ENCODE measurements around the gene RNF150. TPM values are rescaled to one million over a fixed set of nuclear protein-coding genes. Genes with fewer than 3 reads are reported as not detected.

The RNF150 gene
- total and polyA plus RNA-seq, 2 of the 4 experiments (the other 2 are of a cell fraction) = 6.2 to 18.1 TPM

DNA sequence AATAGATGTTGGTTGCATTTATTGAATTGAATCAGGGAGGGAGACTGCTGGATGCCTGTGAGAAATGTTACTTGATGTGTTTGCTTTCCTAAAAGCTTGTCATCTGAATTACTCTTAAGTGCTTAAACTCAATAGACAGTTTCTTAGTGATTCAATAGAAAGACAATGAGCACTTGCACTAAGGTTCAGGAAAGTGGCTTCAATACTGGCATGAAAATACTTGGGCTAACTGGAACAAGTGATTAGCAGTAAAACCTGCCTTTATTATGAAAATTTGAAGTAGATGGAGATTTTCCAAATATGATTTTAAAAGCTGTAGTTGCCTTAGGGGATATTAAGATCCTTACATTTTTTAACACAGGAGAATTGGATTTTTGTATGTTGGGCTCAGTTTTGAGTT lies 123.3 kb downstream of the RNF150 start:
- Histone ChIP-seq H2BK120ac (ENCODE audit: low read depth, low read length) (no peak overlapping the region), H3K9me1 (ENCODE audit: insufficient read depth, low read length) (no peaks in the 10 kb centered on the region; the same call in 1 of the 2 replicates), H3K36me3 (ENCODE audit: control insufficient read depth, insufficient read depth, low read length) (no peaks in the 10 kb centered on the region), H2AK5ac (ENCODE audit: low read depth, low read length) (no peak overlapping the region), H3K56ac (ENCODE audit: extremely low read depth, insufficient read depth, low read length) (no peak overlapping the region), H4K20me1 (ENCODE audit: insufficient read depth, low read length) (no peaks in the 10 kb centered on the region), H2AFZ (replicated peaks; ENCODE audit: low read length, poor library complexity) (no peak overlapping the region), H3K14ac (replicated peaks; ENCODE audit: low read depth, low read length) (no peak overlapping the region), H2BK5ac (ENCODE audit: low read depth, low read length, poor library complexity, severe bottlenecking) (no peak overlapping the region), H3K4me2 (ENCODE audit: low read depth, low read length) (no peak overlapping the region), H4K91ac (ENCODE audit: insufficient read depth, low read depth, low read length) (no peak overlapping the region), H3K27me3 (ENCODE audit: control insufficient read depth, insufficient read depth, low read length) (no peaks in the 10 kb centered on the region), H3K4ac (ENCODE audit: low read depth, low read length) (no peak overlapping the region), H3K9me3 (ENCODE audit: control insufficient read depth, insufficient read depth, low read length) (no peaks in the 10 kb centered on the region), H2BK20ac (ENCODE audit: low read depth, low read length) (no peak overlapping the region), H2BK15ac (ENCODE audit: low read depth, low read length) (no peak overlapping the region), H3K4me3 (ENCODE audit: insufficient read depth, low read depth, low read length) (no peak overlapping the region), H3K4me1 (ENCODE audit: control insufficient read depth, insufficient read depth, low read length) (no peaks in the 10 kb centered on the region), H2AK9ac (replicated peaks; ENCODE audit: low read depth, low read length, poor library complexity) (no peak overlapping the region), H4K8ac (ENCODE audit: low read depth in 2 of 2, low read length in 2 of 2) (no peak overlapping the region), H3K9ac (ENCODE audit: low read depth, low read length) (no peak overlapping the region), H3K18ac (ENCODE audit: low read depth, low read length) (no peak overlapping the region), H4K5ac (ENCODE audit: low read depth, low read length) (no peak overlapping the region), H3K23ac (ENCODE audit: low read depth, low read length) (no peak overlapping the region), H3K79me1 (ENCODE audit: low read depth in 1 of 2, low read length in 2 of 2) (no peaks in the 10 kb centered on the region), H3K27ac (ENCODE audit: insufficient read depth, low read length) (no peak overlapping the region)
- ATAC-seq (ENCODE audit: low read depth) = no peak
- intact Hi-C loops (cut with micrococcal nuclease) = no loop called here
- no peak for TF ChIP-seq BHLHE40 (IDR thresholded peaks at IDR 0.05; ENCODE audit: low read depth, low read length)
- TF ChIP-seq RCOR1 (IDR thresholded peaks at IDR 0.05; ENCODE audit: insufficient replicate concordance, low read length) = no peak
- TF ChIP-seq, protein P1, sequence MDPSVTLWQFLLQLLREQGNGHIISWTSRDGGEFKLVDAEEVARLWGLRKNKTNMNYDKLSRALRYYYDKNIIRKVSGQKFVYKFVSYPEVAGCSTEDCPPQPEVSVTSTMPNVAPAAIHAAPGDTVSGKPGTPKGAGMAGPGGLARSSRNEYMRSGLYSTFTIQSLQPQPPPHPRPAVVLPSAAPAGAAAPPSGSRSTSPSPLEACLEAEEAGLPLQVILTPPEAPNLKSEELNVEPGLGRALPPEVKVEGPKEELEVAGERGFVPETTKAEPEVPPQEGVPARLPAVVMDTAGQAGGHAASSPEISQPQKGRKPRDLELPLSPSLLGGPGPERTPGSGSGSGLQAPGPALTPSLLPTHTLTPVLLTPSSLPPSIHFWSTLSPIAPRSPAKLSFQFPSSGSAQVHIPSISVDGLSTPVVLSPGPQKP (IDR thresholded peaks at IDR 0.05; ENCODE audit: borderline replicate concordance, low read depth, low read length) = no peak
- TF ChIP-seq MXI1 (IDR thresholded peaks at IDR 0.05; ENCODE audit: borderline replicate concordance, low read depth, low read length) = no peak
- no peak for TF ChIP-seq MAZ (IDR thresholded peaks at IDR 0.05; ENCODE audit: borderline replicate concordance, low read depth, low read length)
- no peak for TF ChIP-seq CTCF (conservative IDR thresholded peaks at IDR 0.05; ENCODE audit: low read depth, low read length)
- no peak for TF ChIP-seq RFX5 (IDR thresholded peaks at IDR 0.05; ENCODE audit: low read depth, low read length)
- TF ChIP-seq FOS (IDR thresholded peaks at IDR 0.05; ENCODE audit: low read depth, low read length) = no peak
- no peak for TF ChIP-seq POLR2A (IDR thresholded peaks at IDR 0.05; ENCODE audit: low read depth, low read length)
- TF ChIP-seq, protein P2, sequence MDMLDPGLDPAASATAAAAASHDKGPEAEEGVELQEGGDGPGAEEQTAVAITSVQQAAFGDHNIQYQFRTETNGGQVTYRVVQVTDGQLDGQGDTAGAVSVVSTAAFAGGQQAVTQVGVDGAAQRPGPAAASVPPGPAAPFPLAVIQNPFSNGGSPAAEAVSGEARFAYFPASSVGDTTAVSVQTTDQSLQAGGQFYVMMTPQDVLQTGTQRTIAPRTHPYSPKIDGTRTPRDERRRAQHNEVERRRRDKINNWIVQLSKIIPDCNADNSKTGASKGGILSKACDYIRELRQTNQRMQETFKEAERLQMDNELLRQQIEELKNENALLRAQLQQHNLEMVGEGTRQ (IDR thresholded peaks at IDR 0.05; ENCODE audit: low read depth, low read length) = no peak
- TF ChIP-seq CHD1 (IDR thresholded peaks at IDR 0.05; ENCODE audit: low read depth, low read length) = no peak
- no peak for TF ChIP-seq SMC3 (IDR thresholded peaks at IDR 0.05; ENCODE audit: low read depth, low read length)
- no peak for TF ChIP-seq CEBPB (IDR thresholded peaks at IDR 0.05; ENCODE audit: low read depth, low read length)
- BruUV-seq (replicated peaks) = no TSS peak
- in situ Hi-C loops (cut with MboI; ENCODE audit: low sequenced_read_pairs) = no loop called here
- no peak for DNase-seq
- CTCF ChIA-PET = no interaction called here
- POLR2A ChIA-PET (ENCODE audit: unreplicated experiment) = no interaction called here
- dilution Hi-C loops (cut with HindIII; ENCODE audit: low sequenced_read_pairs, unreplicated experiment) = no loop called here
